ENCODE measurements around the gene PRAC2.
A peak's percentile ranks its signal among the peaks of the same experiment; 100 is the strongest.

Gene PRAC2

DNA sequence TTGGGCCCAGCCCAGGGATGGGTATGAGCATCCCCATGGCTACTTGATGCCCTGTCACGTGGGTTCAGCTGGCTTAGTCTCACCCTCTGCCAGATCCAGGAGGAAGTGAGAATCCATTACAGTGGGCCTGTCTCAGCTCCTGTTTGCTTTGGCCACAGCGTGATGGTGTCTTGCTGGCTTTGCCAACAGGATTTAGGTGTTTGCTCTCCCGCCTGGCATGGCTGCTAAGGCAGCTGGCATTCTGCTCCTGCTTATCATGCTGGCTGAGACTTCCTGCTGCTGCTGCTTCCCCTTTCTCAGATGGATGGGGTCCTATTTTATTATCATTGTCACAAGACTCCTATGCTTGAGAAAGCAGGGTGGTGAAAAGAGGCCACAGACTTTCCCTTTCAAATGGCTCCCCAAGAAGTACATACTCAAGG is 33.9 kb downstream of the PRAC2 start:
- DNase-seq, result no peak

DNA sequence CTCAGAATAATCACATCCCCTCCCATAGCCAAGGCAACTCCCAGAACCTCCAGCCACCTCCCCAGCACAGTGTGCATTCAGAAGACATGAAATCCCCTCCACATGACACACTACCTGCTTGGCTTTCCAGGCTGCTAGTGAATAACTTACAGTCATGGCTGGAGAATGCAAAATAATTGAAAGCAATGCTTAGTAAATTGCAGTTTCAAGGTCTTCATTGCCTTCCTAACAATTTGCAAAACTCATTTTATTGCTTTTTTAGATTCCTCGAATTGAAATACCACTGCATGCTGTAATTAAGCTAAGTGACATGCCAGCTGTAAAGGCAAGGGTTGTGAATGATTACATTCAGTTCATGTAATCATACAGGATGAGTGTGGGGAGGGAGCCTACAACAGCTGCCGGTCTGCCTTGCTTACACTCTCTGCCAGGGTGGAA is 34.6 kb downstream of the PRAC2 start:
- DNase-seq, result peak; percentile 39

DNA sequence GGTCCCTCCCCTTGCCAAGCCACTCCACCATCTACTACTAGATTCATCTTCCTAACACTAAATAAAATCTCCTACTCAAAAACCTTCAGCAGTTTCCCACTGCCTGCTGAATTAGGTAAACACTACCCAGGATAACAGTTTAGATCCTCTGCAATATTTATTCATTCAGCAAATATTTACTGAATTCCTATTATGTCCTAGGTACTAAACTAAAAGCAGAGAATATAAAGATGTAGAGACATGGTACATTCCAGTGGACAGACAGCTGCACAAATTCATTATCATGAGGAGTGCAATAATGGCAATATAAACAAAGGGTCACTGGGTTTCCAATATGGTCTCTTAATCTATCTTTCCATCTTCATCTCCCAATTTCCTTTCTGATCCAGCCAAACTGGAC is 36.3 kb downstream of the PRAC2 start:
- DNase-seq, result no peak

DNA sequence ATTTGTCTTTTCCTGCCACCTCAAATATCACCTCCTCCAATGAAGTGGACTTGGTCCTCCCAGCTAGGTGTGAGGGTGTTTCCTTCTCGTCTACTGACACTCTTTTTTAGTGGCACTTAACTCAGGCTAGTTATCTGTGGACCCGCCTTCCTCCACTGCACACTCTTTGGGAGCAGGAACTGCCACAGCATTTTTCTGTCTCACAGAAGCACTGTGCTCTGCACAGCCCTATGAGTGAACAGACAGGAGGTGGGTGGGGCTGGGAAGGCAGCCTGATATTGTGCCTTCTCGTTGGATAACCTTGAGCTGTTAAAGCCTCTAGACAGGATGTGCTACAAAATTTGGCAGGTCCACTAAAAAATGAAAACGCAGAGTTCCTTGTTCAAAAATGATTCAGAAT is 37.4 kb downstream of the PRAC2 start:
- DNase-seq, result no peak

DNA sequence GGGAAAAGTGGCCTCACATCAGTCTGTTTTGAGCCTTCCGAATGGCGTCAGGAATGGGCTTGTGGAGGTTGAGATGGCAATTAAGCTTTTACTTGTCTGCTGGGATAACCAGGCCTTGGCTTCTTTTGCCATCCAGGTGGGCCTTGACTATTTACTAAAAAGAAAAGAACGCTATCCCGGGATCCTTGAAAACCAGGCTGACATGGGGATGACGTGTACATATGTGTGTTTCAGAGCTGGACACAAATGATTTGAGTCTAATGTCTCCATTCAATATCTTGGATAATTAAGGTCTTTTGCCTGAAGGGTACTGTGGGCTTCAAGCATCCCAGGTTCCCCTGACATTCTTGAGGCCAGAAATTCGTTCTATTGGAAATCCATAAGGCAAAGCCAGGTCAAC is 38.1 kb downstream of the PRAC2 start:
- DNase-seq, result no peak

DNA sequence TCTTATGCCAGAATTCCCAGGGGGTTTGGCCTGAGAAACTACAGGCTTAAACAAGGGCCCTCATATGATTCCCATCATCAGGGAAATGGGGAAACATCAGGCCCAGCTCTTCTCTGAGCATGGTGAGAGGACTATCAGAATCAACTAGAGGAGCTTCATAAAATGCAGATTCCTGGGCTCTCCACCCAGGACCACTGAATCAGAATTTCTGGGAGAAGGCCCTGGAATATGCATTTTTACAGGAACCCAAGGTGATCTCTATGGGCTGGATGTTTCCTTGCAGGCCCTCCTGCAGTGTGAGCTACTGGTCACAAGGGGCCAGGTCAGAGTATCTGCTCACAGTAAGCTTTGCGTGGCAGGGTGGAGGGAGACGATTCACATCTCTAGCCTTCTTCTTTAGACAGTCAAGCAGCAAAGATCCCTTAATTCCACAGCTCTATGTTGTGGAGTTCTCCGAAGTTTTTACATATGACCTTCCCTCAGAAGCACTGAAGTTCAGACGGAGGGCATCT is 44.3 kb downstream of the PRAC2 start:
- DNase-seq, result no peak

DNA sequence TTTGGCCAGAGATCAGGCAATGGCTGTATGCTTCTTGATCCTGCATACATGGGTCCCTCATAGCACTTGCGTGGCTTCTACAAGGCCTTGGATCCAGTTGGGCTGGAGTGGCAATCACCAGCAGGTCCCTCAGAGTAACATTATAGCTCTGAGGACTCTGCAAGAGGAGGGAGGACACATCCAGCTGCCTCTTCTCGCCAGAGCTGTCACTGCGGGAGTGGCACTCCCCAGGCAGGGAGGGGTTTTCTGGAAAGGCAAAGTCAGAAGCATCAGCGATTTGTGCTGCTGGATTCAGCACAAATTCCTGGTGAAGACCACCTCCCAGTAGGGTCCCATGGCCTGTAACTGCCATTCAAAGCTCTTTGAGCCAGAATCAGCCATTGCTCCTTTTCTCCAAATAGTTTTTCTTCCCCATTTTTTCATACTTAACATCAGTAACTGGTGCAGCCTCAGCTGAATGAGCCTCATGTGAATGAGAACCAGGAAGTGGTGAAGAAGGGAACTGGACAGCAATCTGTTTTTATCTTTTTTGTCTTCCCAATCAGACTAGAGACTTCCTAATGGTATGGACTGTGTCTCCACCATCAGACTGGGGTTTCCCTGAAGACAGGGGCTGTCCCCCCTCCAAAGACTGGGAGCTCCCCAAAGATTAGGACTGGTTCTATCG is 46.2 kb downstream of the PRAC2 start:
- DNase-seq, result no peak

DNA sequence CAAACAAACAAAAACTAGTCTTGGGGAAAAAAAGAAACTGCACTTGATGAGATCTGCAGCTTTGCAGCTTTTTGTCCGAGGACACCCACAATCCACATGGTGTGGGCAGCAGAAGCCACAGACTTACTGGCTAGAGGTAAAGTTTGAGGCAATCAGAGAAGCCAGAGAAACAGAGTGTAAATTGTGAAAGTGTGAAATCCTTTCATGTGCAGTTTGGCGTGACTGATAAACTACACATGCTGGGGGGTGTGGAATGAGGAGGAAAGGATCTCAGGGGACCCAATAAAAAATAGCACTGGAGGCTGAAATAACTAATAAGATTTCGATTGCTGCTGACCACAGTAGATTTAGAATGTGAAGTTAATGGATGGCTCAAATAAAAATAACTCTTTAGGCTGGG is 48.0 kb downstream of the PRAC2 start:
- no peak for DNase-seq

DNA sequence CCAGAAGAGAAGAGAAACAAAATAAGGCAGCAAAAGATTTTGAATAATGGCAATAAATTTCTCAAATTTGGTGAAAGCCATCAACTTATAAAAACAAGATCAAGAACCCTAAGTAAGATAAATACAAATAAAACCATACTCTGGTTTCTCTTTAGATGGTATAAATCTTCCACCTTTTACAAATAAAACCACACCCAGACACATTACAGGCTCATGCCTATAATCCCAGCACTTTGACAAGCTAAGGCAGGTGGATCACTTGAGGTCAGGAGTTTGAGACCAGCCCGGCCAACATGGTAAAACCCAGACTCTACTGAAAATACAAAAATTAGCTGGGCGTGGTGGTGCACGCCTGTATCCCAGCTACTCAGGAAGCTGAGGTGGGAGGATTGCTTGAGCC is 50.3 kb downstream of the PRAC2 start:
- no peak for DNase-seq

Data from EL (cell line).